ENCODE measurements around the gene CRY2. TPM values are rescaled to one million over a fixed set of nuclear protein-coding genes. Genes with fewer than 3 reads are reported as not detected.

The CRY2 gene
- total RNA-seq, 1 donor from 2014 or later, result 54.2 TPM

GRCh38 chr11:45926536-45927331 lies 79.5 kb downstream of the CRY2 start:
- peaks cover 16% of the 10 kb centered on the region for H3K4me1 ChIP-seq
- intact Hi-C loops (cut with DNase I), result no loop called here
- TF ChIP-seq CTCF (IDR thresholded peaks at IDR 0.05), result no peak
- H3K9me3 ChIP-seq, result no peaks in the 10 kb centered on the region
- no peak overlapping the region for H3K4me3 ChIP-seq
- H3K27ac ChIP-seq, result no peak overlapping the region
- peaks cover under 1% of the 10 kb centered on the region for H3K36me3 ChIP-seq
- DNase-seq, result peak; percentile 61
- ATAC-seq, result no peak
- peaks cover 16% of the 10 kb centered on the region for H3K27me3 ChIP-seq

- TF ChIP-seq CTCF (IDR thresholded peaks at IDR 0.05), result no peak
- DNase-seq, result no peak
- H3K27ac ChIP-seq, result no peak overlapping the region
These were observed 80.0 kb downstream of the CRY2 start for GRCh38 chr11:45927332-45927683.

GRCh38 chr11:45927684-45928413 lies 80.6 kb downstream of the CRY2 start:
- ATAC-seq, result no peak
- intact Hi-C loops (cut with DNase I), result no loop called here
- TF ChIP-seq CTCF (IDR thresholded peaks at IDR 0.05), result no peak
- H3K36me3 ChIP-seq, result peaks cover 10% of the 10 kb centered on the region
- no peaks in the 10 kb centered on the region for H3K9me3 ChIP-seq
- DNase-seq, result peak; percentile 56
- H3K27me3 ChIP-seq, result peaks cover 6% of the 10 kb centered on the region
- peaks cover 10% of the 10 kb centered on the region for H3K4me1 ChIP-seq
- H3K4me3 ChIP-seq, result no peak overlapping the region
- no peak overlapping the region for H3K27ac ChIP-seq

More at GRCh38 chr11:45927332-45927683, 80.0 kb downstream of the CRY2 start:
- H3K36me3 ChIP-seq, result peaks cover 6% of the 10 kb centered on the region
- H3K27me3 ChIP-seq, result peaks cover 11% of the 10 kb centered on the region
- no peaks in the 10 kb centered on the region for H3K9me3 ChIP-seq
- ATAC-seq, result no peak
- intact Hi-C loops (cut with DNase I), result no loop called here
- H3K4me1 ChIP-seq, result peaks cover 11% of the 10 kb centered on the region
- H3K4me3 ChIP-seq, result no peak overlapping the region

- Histone ChIP-seq H3K27me3 (no peaks in the 10 kb centered on the region), H3K4me1 (peaks cover 10% of the 10 kb centered on the region), H3K36me3 (peaks cover 18% of the 10 kb centered on the region), H3K27ac (no peak overlapping the region), H3K9me3 (no peaks in the 10 kb centered on the region), H3K4me3 (no peak overlapping the region)
- intact Hi-C loops (cut with DNase I), result no loop called here
- peak; percentile 53 for DNase-seq
- TF ChIP-seq CTCF (IDR thresholded peaks at IDR 0.05), result no peak
- no peak for ATAC-seq
These were observed 81.4 kb downstream of the CRY2 start for GRCh38 chr11:45928535-45929215.

- no peaks in the 10 kb centered on the region for H3K9me3 ChIP-seq
- H3K4me1 ChIP-seq, result peaks cover 10% of the 10 kb centered on the region
- H3K27me3 ChIP-seq, result no peaks in the 10 kb centered on the region
- no peak overlapping the region for H3K27ac ChIP-seq
- intact Hi-C loops (cut with DNase I), result no loop called here
- H3K36me3 ChIP-seq, result peaks cover 27% of the 10 kb centered on the region
- peak; percentile 2 for ATAC-seq
- no peak overlapping the region for H3K4me3 ChIP-seq
- no peak for TF ChIP-seq CTCF (IDR thresholded peaks at IDR 0.05)
- peak; percentile 46 for DNase-seq
These were observed 82.3 kb downstream of the CRY2 start for GRCh38 chr11:45929486-45930030.

Measured in upper lobe of right lung (tissue), 1 donor.